B cell (primary cell): ENCODE data around the gene THBS2. TPM values are rescaled to one million over a fixed set of nuclear protein-coding genes. Genes with fewer than 3 reads are reported as not detected.

Source experiments
- ATAC-seq: fragments of 200-7000 bp; cut with Tn5 transposase; one replicate; pipeline ENCODE4 v1.10.0; 2021; ENCODE audit warnings: low read depth, mild to moderate bottlenecking, moderate number of reproducible peaks, moderate library complexity
- CTCF ChIA-PET: fragments of 350-600 bp; sonication (Branson Sonifier 250); formaldehyde crosslinking; loops from one replicate; lab custom pipeline; 2021; ENCODE audit warnings: antibody characterized with exemption, inconsistent platforms; lab: Charles Lee
- POLR2A ChIA-PET: fragments of 350-600 bp; sonication (Branson Sonifier 250); formaldehyde crosslinking; loops from one replicate; lab custom pipeline; 2021; ENCODE audit warnings: antibody characterized with exemption; lab: Charles Lee
- DNase-seq: peaks from one replicate; pipeline ENCODE4 v3.0.0; 2013
- H2AFZ ChIP-seq: 2 replicates; pipeline ENCODE4 v1.6.1; 2012; ENCODE audit warnings: mild to moderate bottlenecking, low read depth, low read length; ENCODE audit not compliant: insufficient read depth, poor library complexity, severe bottlenecking
- H3K27ac ChIP-seq, 2 donors: 1 replicate in 1 of 2; 2 replicates in 1 of 2; pipeline ENCODE4 v1.5.1; 2012 to 2013; ENCODE audit warnings: low read length in 2 of 2, mild to moderate bottlenecking in 2 of 2, moderate library complexity in 1 of 2
- H3K27me3 ChIP-seq, 4 experiments: fragments of 200-600 bp in 1 of 4; sonication (generic) in 1 of 4; replicated peaks in 1 of 4; 1 replicate in 2 of 4; 2 replicates in 2 of 4; pipeline versions ENCODE4 v1.6.1 to v1.7.0; 2013 to 2016; ENCODE audit warnings: low read length in 3 of 4, mild to moderate bottlenecking in 2 of 4, mixed read lengths in 1 of 4, moderate library complexity in 1 of 4; ENCODE audit not compliant: insufficient read depth in 4 of 4, control insufficient read depth in 3 of 4; ENCODE audit errors: control extremely low read depth in 1 of 4
- H3K36me3 ChIP-seq, 2 experiments: replicated peaks in 1 of 2; 1 replicate in 1 of 2; 2 replicates in 1 of 2; pipeline versions ENCODE4 v1.6.1 to v1.7.1; 2013; ENCODE audit warnings: low read length in 1 of 2; ENCODE audit not compliant: insufficient read depth in 2 of 2, control insufficient read depth in 1 of 2; ENCODE audit errors: control extremely low read depth in 1 of 2, extremely low read depth in 1 of 2
- H3K4me1 ChIP-seq, 2 donors: fragments of 200-600 bp in 1 of 2; sonication (generic) in 1 of 2; 1 replicate in 1 of 2; 2 replicates in 1 of 2; pipeline versions ENCODE4 v1.5.1 to v1.6.1; 2013 to 2017; ENCODE audit warnings: low read length in 2 of 2; ENCODE audit not compliant: control insufficient read depth in 2 of 2, insufficient read depth in 2 of 2
- H3K4me2 ChIP-seq: replicated peaks from 2 replicates; pipeline ENCODE3; 2012; ENCODE audit warnings: mild to moderate bottlenecking, low read depth, low read length; ENCODE audit not compliant: poor library complexity, severe bottlenecking
- H3K4me3 ChIP-seq, 5 experiments: fragments of 200-600 bp in 1 of 5; sonication (generic) in 1 of 5; 1 replicate in 3 of 5; 2 replicates in 2 of 5; pipeline versions ENCODE4 v1.5.1 to v1.7.0; 2011 to 2016; ENCODE audit warnings: low read length in 4 of 5, mild to moderate bottlenecking in 4 of 5, low read depth in 2 of 5, control low read depth in 1 of 5, moderate library complexity in 1 of 5; ENCODE audit not compliant: insufficient read depth in 1 of 5; ENCODE audit errors: control extremely low read depth in 1 of 5, extremely low read depth in 1 of 5
- H3K79me2 ChIP-seq: fragments of 200-600 bp; sonication (generic); one replicate; pipeline ENCODE4 v1.6.0; 2016; ENCODE audit warnings: low read length; ENCODE audit not compliant: control insufficient read depth, insufficient read depth
- H3K9ac ChIP-seq: fragments of 200-600 bp; sonication (generic); 2 replicates; pipeline ENCODE4 v1.6.1; 2017; ENCODE audit warnings: mild to moderate bottlenecking, low read length, moderate library complexity
- H3K9me3 ChIP-seq, 3 donors: one replicate each; pipeline versions ENCODE4 v1.6.1 to v1.7.1; 2013; ENCODE audit warnings: low read length in 2 of 3; ENCODE audit not compliant: control insufficient read depth in 2 of 3, insufficient read depth in 1 of 3; ENCODE audit errors: control extremely low read depth in 1 of 3
- H4K20me1 ChIP-seq: 2 replicates; pipeline ENCODE4 v1.6.0; 2012; ENCODE audit warnings: mild to moderate bottlenecking, low read length; ENCODE audit not compliant: insufficient read depth, control insufficient read depth, poor library complexity, severe bottlenecking
- H3K27ac Mint-ChIP-seq: one replicate; pipeline ENCODE4 v1.8.0; 2021; ENCODE audit warnings: mixed read lengths
- H3K27me3 Mint-ChIP-seq: one replicate; pipeline ENCODE4 v1.8.0; 2021; ENCODE audit warnings: mixed read lengths
- H3K4me1 Mint-ChIP-seq: one replicate; pipeline ENCODE4 v1.8.0; 2021; ENCODE audit warnings: mixed read lengths
- H3K4me3 Mint-ChIP-seq: one replicate; pipeline ENCODE4 v1.8.0; 2021; ENCODE audit warnings: mixed read lengths
- H3K9me3 Mint-ChIP-seq: one replicate; pipeline ENCODE4 v1.8.0; 2022; ENCODE audit warnings: mixed read lengths; ENCODE audit not compliant: insufficient read depth
- EZH2 ChIP-seq: IDR thresholded peaks from 2 replicates; pipeline ENCODE4 v1.6.1; 2012; ENCODE audit warnings: borderline replicate concordance, low read depth, mild to moderate bottlenecking, moderate library complexity, low read length; ENCODE audit not compliant: insufficient read depth, poor library complexity, severe bottlenecking
- WGBS: methylation state at CpG from one replicate; pipeline ENCODE4 v1.1.5; 2013; ENCODE audit warnings: missing lambda C conversion rate; ENCODE audit not compliant: insufficient coverage; 5-methylcytosine and 5-hydroxymethylcytosine counted together
- intact Hi-C: fragments of 100-400 bp; cut with micrococcal nuclease; formaldehyde crosslinking; loops from one replicate; pipeline ENCODE4 v1.10.0; 2022
- polyA plus RNA-seq: library from polyadenylated mRNA; depleted of rRNA; stranded (reverse); fragments of >200 nt; gene quantifications from 2 replicates; pipeline ENCODE4 v1.2.3, GENCODE V29; 2012
- total RNA-seq, 2 donors: library from RNA; stranded (reverse); fragments of 120-200 nt in 1 of 2; gene quantifications; 1 replicate in 1 of 2; 2 replicates in 1 of 2; pipeline versions ENCODE4 v1.2.3 to v1.2.4, GENCODE V29; 2013 to 2022
- TF ChIP-seq, protein P1 (sequence below): fragments of 200-600 bp; IDR thresholded peaks from one replicate; pipeline ENCODE4 v1.8.0; 2022; ENCODE audit warnings: antibody characterized with exemption, mild to moderate bottlenecking

The THBS2 gene
- total and polyA plus RNA-seq, 2 donors (not counting 1 experiment from before 2014, with no cell fraction given): not detected

DNA sequence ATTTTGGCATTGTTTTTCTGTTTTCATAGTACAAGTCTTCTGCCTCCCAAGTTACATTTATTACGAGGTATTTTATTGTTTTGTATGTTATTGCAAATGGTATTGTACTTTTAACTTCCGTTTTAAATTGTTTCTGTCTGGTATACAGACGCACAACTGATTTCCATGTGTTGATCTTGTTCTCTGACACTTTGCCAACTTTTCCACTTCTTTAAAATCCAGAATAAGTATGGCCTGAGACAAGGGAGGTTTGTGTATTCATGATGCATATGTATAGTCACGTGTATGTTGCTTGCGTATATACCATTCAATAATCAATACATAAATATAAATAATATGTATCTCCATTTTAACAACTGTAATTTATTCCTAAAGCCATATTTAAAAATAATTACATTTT is 41.2 kb downstream of the THBS2 start:
- Histone ChIP-seq H3K4me3 (peak overlapping the region in 3 of 5 experiments; percentile 28 to 49 (median 30)), H3K27me3 (no peaks in the 10 kb centered on the region), H3K4me1 (peaks cover 4 to 9% of the 10 kb centered on the region in 2 donors), H3K36me3 (no peaks in the 10 kb centered on the region), H4K20me1 (no peaks in the 10 kb centered on the region), H3K79me2 (no peaks in the 10 kb centered on the region), H3K4me2 (peak overlapping the region; percentile 72), H3K9ac (peak overlapping the region; percentile 19), H3K27ac (no peak overlapping the region), H2AFZ (peak overlapping the region; percentile 79), H3K9me3 (peaks cover 0 to 13% (median 10%) of the 10 kb centered on the region in 3 donors)
- intact Hi-C loops: loop anchor here (2.0 kb wide), 1 partner anchor 488 kb away; no protein-coding TSS in a partner anchor
- ChIA-PET POLR2A (interaction anchor here (0.7 to 0.8 kb wide), 4 partner anchors 539 to 1448 kb away, joined by 4 to 7 read pairs (median 5); partner anchors contain the start of genes DYNLT2, ERMARD and TBP), CTCF (no interaction called here)
- Mint-ChIP-seq H3K27ac (no peak overlapping the region), H3K4me1 (peaks cover 13% of the 10 kb centered on the region), H3K9me3 (peaks cover 9% of the 10 kb centered on the region), H3K4me3 (peak overlapping the region; percentile 45), H3K27me3 (no peaks in the 10 kb centered on the region)
- no peak for TF ChIP-seq EZH2
- TF ChIP-seq, protein P1, sequence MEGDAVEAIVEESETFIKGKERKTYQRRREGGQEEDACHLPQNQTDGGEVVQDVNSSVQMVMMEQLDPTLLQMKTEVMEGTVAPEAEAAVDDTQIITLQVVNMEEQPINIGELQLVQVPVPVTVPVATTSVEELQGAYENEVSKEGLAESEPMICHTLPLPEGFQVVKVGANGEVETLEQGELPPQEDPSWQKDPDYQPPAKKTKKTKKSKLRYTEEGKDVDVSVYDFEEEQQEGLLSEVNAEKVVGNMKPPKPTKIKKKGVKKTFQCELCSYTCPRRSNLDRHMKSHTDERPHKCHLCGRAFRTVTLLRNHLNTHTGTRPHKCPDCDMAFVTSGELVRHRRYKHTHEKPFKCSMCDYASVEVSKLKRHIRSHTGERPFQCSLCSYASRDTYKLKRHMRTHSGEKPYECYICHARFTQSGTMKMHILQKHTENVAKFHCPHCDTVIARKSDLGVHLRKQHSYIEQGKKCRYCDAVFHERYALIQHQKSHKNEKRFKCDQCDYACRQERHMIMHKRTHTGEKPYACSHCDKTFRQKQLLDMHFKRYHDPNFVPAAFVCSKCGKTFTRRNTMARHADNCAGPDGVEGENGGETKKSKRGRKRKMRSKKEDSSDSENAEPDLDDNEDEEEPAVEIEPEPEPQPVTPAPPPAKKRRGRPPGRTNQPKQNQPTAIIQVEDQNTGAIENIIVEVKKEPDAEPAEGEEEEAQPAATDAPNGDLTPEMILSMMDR: no peak
- ATAC-seq (no peak), DNase-seq (no peak)
- no CpG with 5 or more reads among the region's 5 CpGs for WGBS

DNA sequence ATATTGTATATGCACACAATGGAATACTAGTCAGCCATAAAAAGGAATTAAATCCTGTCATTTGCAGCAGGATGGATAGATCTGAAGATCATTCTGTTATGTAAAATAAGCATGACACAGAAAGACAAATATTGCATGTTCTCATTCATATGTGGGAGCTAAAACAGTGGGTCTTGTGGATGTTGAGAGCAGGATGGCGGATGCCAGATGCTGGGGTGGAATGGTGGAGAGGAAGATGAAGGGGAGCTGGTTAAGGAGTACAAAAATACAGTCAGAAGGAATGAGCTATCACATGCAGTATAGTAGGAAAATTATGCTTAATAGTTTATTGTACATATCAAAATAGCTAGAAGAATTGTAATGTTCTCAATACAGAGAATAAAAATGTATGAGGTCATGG is 41.8 kb downstream of the THBS2 start:
- intact Hi-C loops: loop anchor here (2.0 kb wide), 1 partner anchor 489 kb away; no protein-coding TSS in a partner anchor
- Histone ChIP-seq H3K27me3 (no peaks in the 10 kb centered on the region), H4K20me1 (no peaks in the 10 kb centered on the region), H3K9me3 (peaks cover 0 to 16% (median 13%) of the 10 kb centered on the region in 3 donors), H2AFZ (peak overlapping the region; percentile 79), H3K4me3 (no peak overlapping the region), H3K9ac (no peak overlapping the region), H3K27ac (no peak overlapping the region), H3K4me1 (peaks cover 4 to 9% of the 10 kb centered on the region in 2 donors), H3K79me2 (no peaks in the 10 kb centered on the region), H3K4me2 (no peak overlapping the region), H3K36me3 (no peaks in the 10 kb centered on the region)
- ATAC-seq (no peak), DNase-seq (no peak)
- ChIA-PET POLR2A (no interaction called here), CTCF (no interaction called here)
- Mint-ChIP-seq H3K9me3 (peaks cover 10% of the 10 kb centered on the region), H3K27ac (peak overlapping the region; percentile 60), H3K4me1 (peaks cover 13% of the 10 kb centered on the region), H3K27me3 (no peaks in the 10 kb centered on the region), H3K4me3 (peak overlapping the region; percentile 64)
- WGBS: no CpG with 5 or more reads among the region's 1 CpG
- TF ChIP-seq EZH2: no peak
- TF ChIP-seq, protein P1: no peak
